HepG2 (cell line): ENCODE results near the gene CHRNB2. TPM values are rescaled to one million over a fixed set of nuclear protein-coding genes. Genes with fewer than 3 reads are reported as not detected.

Experiments used
- ATF6 ChIP-seq: sonication (generic); formaldehyde crosslinking; conservative IDR thresholded peaks from 2 replicates; pipeline ENCODE4 v1.4.0; 2020; ENCODE audit warnings: missing genetic modification reagents
- ATF7 ChIP-seq, 2 experiments: fragments of 450-650 bp in 1 of 2; sonication (generic) in 1 of 2; formaldehyde crosslinking in 1 of 2; IDR thresholded peaks; 2 replicates each; pipeline versions ENCODE4 v1.4.0 to v1.6.1; 2016 to 2020; ENCODE audit warnings: antibody characterized with exemption in 1 of 2, mild to moderate bottlenecking in 1 of 2, missing genetic modification reagents in 1 of 2
- CAMTA2 ChIP-seq: sonication (generic); formaldehyde crosslinking; IDR thresholded peaks from 2 replicates; pipeline ENCODE4 v1.4.0; 2020; ENCODE audit warnings: mild to moderate bottlenecking, missing genetic modification reagents, borderline replicate concordance
- FOSL2 ChIP-seq: sonication (generic); formaldehyde crosslinking; IDR thresholded peaks from 2 replicates; pipeline ENCODE4 v1.4.0; 2020; ENCODE audit warnings: missing genetic modification reagents
- FOXO4 ChIP-seq: sonication (generic); formaldehyde crosslinking; conservative IDR thresholded peaks from 2 replicates; pipeline ENCODE4 v1.8.1; 2023; ENCODE audit warnings: missing genetic modification reagents
- HIC2 ChIP-seq: sonication (generic); formaldehyde crosslinking; IDR thresholded peaks from 2 replicates; pipeline ENCODE4 v1.9.0; 2022; ENCODE audit warnings: low read depth, missing genetic modification reagents
- LCORL ChIP-seq, 2 experiments: fragments of 450-650 bp in 1 of 2; sonication (generic) in 1 of 2; formaldehyde crosslinking in 1 of 2; IDR thresholded peaks; 2 replicates each; pipeline versions ENCODE4 v1.5.0 to v1.6.1; 2017 to 2020; ENCODE audit warnings: antibody characterized with exemption in 1 of 2, missing genetic modification reagents in 1 of 2
- MIER3 ChIP-seq: IDR thresholded peaks from 2 replicates; pipeline ENCODE4 v1.6.1; 2016; ENCODE audit warnings: missing compliant biosample characterization, borderline replicate concordance
- PCBP1 ChIP-seq: fragments of 200-400 bp; formaldehyde crosslinking; IDR thresholded peaks from 2 replicates; pipeline ENCODE4 v1.6.1; 2017; ENCODE audit warnings: mild to moderate bottlenecking, low read depth, low read length, borderline replicate concordance
- TEAD2 ChIP-seq: sonication (generic); formaldehyde crosslinking; IDR thresholded peaks from 2 replicates; pipeline ENCODE4 v1.9.0; 2021; ENCODE audit warnings: missing genetic modification reagents
- ZBTB49 ChIP-seq: sonication (generic); formaldehyde crosslinking; IDR thresholded peaks from 2 replicates; pipeline ENCODE4 v1.4.0; 2020; ENCODE audit warnings: missing genetic modification reagents, borderline replicate concordance
- ZFP41 ChIP-seq: sonication (generic); formaldehyde crosslinking; IDR thresholded peaks from 2 replicates; pipeline ENCODE4 v1.4.0; 2020; ENCODE audit warnings: mild to moderate bottlenecking, missing genetic modification reagents, borderline replicate concordance
- ZNF383 ChIP-seq: sonication (generic); formaldehyde crosslinking; IDR thresholded peaks from 2 replicates; pipeline ENCODE4 v1.4.0; 2020; ENCODE audit warnings: missing genetic modification reagents, mild to moderate bottlenecking, borderline replicate concordance
- ZNF549 ChIP-seq: sonication (generic); formaldehyde crosslinking; IDR thresholded peaks from 2 replicates; pipeline ENCODE4 v1.5.0; 2020; ENCODE audit warnings: missing genetic modification reagents
- ZNF687 ChIP-seq: sonication (generic); formaldehyde crosslinking; IDR thresholded peaks from 2 replicates; pipeline ENCODE4 v1.5.1; 2020; ENCODE audit warnings: mild to moderate bottlenecking, missing genetic modification reagents, moderate library complexity
- polyA plus RNA-seq, 8 experiments: library from polyadenylated mRNA; depleted of rRNA in 3 of 8; stranded (reverse) in 7 of 8; unstranded in 1 of 8; fragments of >200 nt; fragmentation: Illumina TruSeq in 4 of 8; extraction: Trizol in 4 of 8; gene quantifications; 2 replicates each; pipeline versions ENCODE4 v1.2.1 to v1.2.3, GENCODE V29; 2011 to 2016; ENCODE audit warnings: low read depth in 4 of 8, missing spikeins in 1 of 8, mixed read lengths in 1 of 8; ENCODE audit not compliant: insufficient read depth in 1 of 8
- total RNA-seq, 5 experiments: library from RNA; depleted of rRNA; stranded (reverse); fragments of >200 nt; fragmentation: Illumina TruSeq; extraction: Trizol; gene quantifications; 2 replicates each; pipeline ENCODE4 v1.2.3, GENCODE V29; 2016; ENCODE audit warnings: low read depth in 1 of 5

CHRNB2 gene
- total and polyA plus RNA-seq, 2 of the 13 experiments (the other 11 are each of a cell fraction or from before 2014, with no cell fraction given), result 0.03 to 0.07 TPM

- no peak for TF ChIP-seq CAMTA2
- no peak for TF ChIP-seq PCBP1
- TF ChIP-seq TEAD2 (CRISPR knock-in tag), result no peak
- TF ChIP-seq ZBTB49 (CRISPR knock-in tag), result no peak
- 0 out of 2 replicates have a peak, but pooled peaks have one; percentile 8 for TF ChIP-seq ATF7 (IDR thresholded peaks at IDR 0.05)
- peak; percentile 48; the same call in 1 of the 2 replicates for TF ChIP-seq ATF7 (CRISPR knock-in tag; IDR thresholded peaks at IDR 0.05)
- TF ChIP-seq ZNF383 (CRISPR knock-in tag), result no peak
- no peak for TF ChIP-seq FOSL2 (CRISPR knock-in tag)
- peak; percentile 82 for TF ChIP-seq ZNF687
- no peak; the same call in 1 of the 2 replicates for TF ChIP-seq LCORL (IDR thresholded peaks at IDR 0.05)
- TF ChIP-seq LCORL (CRISPR knock-in tag; IDR thresholded peaks at IDR 0.05), result no peak; the same call in 1 of the 2 replicates
- TF ChIP-seq HIC2 (CRISPR knock-in tag), result no peak
- TF ChIP-seq MIER3 (CRISPR knock-in tag), result no peak
- no peak for TF ChIP-seq ATF6 (CRISPR knock-in tag)
- TF ChIP-seq FOXO4 (CRISPR knock-in tag), result no peak
- TF ChIP-seq ZNF549 (CRISPR knock-in tag), result no peak
- TF ChIP-seq ZFP41 (CRISPR knock-in tag), result no peak
Observed at GRCh38 chr1:154607609-154608396, 40.2 kb downstream of the CHRNB2 start, which contains the start of gene ADAR (continued).
